HG03442 (cell line): Measurements from ENCODE around the gene CYP27B1.
A peak's percentile ranks its signal among the peaks of the same experiment; 100 is the strongest.

Experiments
- ATAC-seq: cut with Tn5 transposase; IDR thresholded peaks from one replicate; pipeline ENCODE4 v1.9.1; 2021; ENCODE audit warnings: mild to moderate bottlenecking, moderate library complexity; ENCODE audit not compliant: unreplicated experiment

CYP27B1 gene

GRCh38 chr12:57751788-57752667 is 14.8 kb downstream of the CYP27B1 start, which contains the start of gene CDK4:
Gene CDK4, minus strand, starts transcription at chr12:57752310. Its CDS starts 593 bp downstream, at chr12:57751717.
- ATAC-seq, result peak; percentile 63

GRCh38 chr12:57751432-57751787 is 15.5 kb downstream of the CYP27B1 start:
- no peak for ATAC-seq

GRCh38 chr12:57750561-57751431 is 16.1 kb downstream of the CYP27B1 start:
- ATAC-seq, result no peak

- ATAC-seq, result no peak
These were observed 17.8 kb downstream of the CYP27B1 start for GRCh38 chr12:57749061-57749460.

- no peak for ATAC-seq
These were observed 20.9 kb downstream of the CYP27B1 start for GRCh38 chr12:57746025-57746424.

- no peak for ATAC-seq
These were observed 21.4 kb downstream of the CYP27B1 start for GRCh38 chr12:57745485-57745881.

- peak; percentile 80 for ATAC-seq
These were observed 21.9 kb downstream of the CYP27B1 start, which contains the start of gene TSPAN31 for GRCh38 chr12:57744777-57745484. Gene TSPAN31, plus strand, starts transcription at chr12:57745039. Its CDS starts 116 bp downstream, at chr12:57745155.

- ATAC-seq, result peak; percentile 27
These were observed 22.6 kb downstream of the CYP27B1 start for GRCh38 chr12:57744194-57744776.

- ATAC-seq, result no peak
These were observed 23.1 kb downstream of the CYP27B1 start for GRCh38 chr12:57743769-57744168.

- ATAC-seq, result peak; percentile 54
These were observed 24.8 kb downstream of the CYP27B1 start for GRCh38 chr12:57741844-57742738.

GRCh38 chr12:57741413-57741789 is 25.5 kb downstream of the CYP27B1 start:
- ATAC-seq, result no peak

- ATAC-seq, result peak; percentile 47
These were observed 26.0 kb downstream of the CYP27B1 start for GRCh38 chr12:57740656-57741412.

- ATAC-seq, result no peak
These were observed 26.9 kb downstream of the CYP27B1 start for GRCh38 chr12:57739914-57740538.

- ATAC-seq, result no peak
These were observed 27.5 kb downstream of the CYP27B1 start for GRCh38 chr12:57739387-57739786.

- no peak for ATAC-seq
These were observed 28.1 kb downstream of the CYP27B1 start, which contains the start of gene AGAP2 for GRCh38 chr12:57738661-57739237. Gene AGAP2, minus strand, starts transcription at chr12:57738742. Its CDS starts 496 bp downstream, at chr12:57738246.

- no peak for ATAC-seq
These were observed 29.1 kb downstream of the CYP27B1 start for GRCh38 chr12:57737467-57738460.
